Naive B cell (primary cell): ENCODE data around the gene PDE6G. TPM values are rescaled to one million over a fixed set of nuclear protein-coding genes. Genes with fewer than 3 reads are reported as not detected.
"Not testable (repeated sequence)": the region's sequence is repeated elsewhere in the genome, so short reads cannot be mapped to it uniquely, and the experiment has no call there.

ENCODE experiments used
- ATAC-seq, 2 donors: fragments of 150-1000 bp; cut with Tn5 transposase; 2 replicates each; pipeline ENCODE4 v1.10.0; 2021; ENCODE audit warnings: low read depth in 2 of 2, mild to moderate bottlenecking in 2 of 2, moderate library complexity in 2 of 2
- DNase-seq: peaks from one replicate; pipeline ENCODE4 v3.0.0; 2022
- H3K27ac Mint-ChIP-seq, 6 donors: one replicate each; pipeline ENCODE4 v1.8.0; 2020 to 2022; ENCODE audit warnings: mild to moderate bottlenecking in 6 of 6, mixed read lengths in 6 of 6, moderate library complexity in 5 of 6, inconsistent platforms in 2 of 6
- H3K27me3 Mint-ChIP-seq, 3 donors: one replicate each; pipeline ENCODE4 v1.8.0; 2021 to 2022; ENCODE audit warnings: mixed read lengths in 3 of 3, mild to moderate bottlenecking in 1 of 3
- H3K36me3 Mint-ChIP-seq, 2 donors: one replicate each; pipeline ENCODE4 v1.8.0; 2020 to 2022; ENCODE audit warnings: mixed read lengths in 2 of 2, inconsistent platforms in 1 of 2, mild to moderate bottlenecking in 1 of 2
- H3K4me1 Mint-ChIP-seq, 3 donors: one replicate each; pipeline ENCODE4 v1.8.0; 2020 to 2022; ENCODE audit warnings: mixed read lengths in 3 of 3, inconsistent platforms in 1 of 3, mild to moderate bottlenecking in 1 of 3, moderate library complexity in 1 of 3
- H3K4me3 Mint-ChIP-seq, 8 donors: one replicate each; pipeline ENCODE4 v1.8.0; 2020 to 2022; ENCODE audit warnings: mild to moderate bottlenecking in 8 of 8, mixed read lengths in 8 of 8, moderate library complexity in 8 of 8, inconsistent platforms in 2 of 8
- H3K9me3 Mint-ChIP-seq, 7 donors: one replicate each; pipeline ENCODE4 v1.8.0; 2020 to 2022; ENCODE audit warnings: mixed read lengths in 7 of 7, mild to moderate bottlenecking in 5 of 7, inconsistent platforms in 2 of 7, moderate library complexity in 1 of 7
- polyA plus RNA-seq, 6 donors: library from polyadenylated mRNA; unstranded; fragments of 300-500 nt; fragmentation: Illumina TruSeq; gene quantifications; one replicate each; pipeline ENCODE4 v1.2.3, GENCODE V29; 2021; ENCODE audit warnings: low read depth in 6 of 6

The PDE6G gene
- polyA plus RNA-seq, 6 donors from 2014 or later: 2.1 to 16.1 (median 5.1) TPM

GRCh38 chr17:81682565-81683207 lies 26.3 kb upstream of the PDE6G start:
- DNase-seq (no peak), ATAC-seq (no peak)
- Mint-ChIP-seq H3K27ac (peak overlapping the region in 4 of 6 donors; percentile 79 to 92 (median 87)), H3K4me1 (peaks cover 31 to 52% (median 31%) of the 10 kb centered on the region in 3 donors), H3K36me3 (peaks cover 0 to 7% of the 10 kb centered on the region in 2 donors), H3K27me3 (no peaks in the 10 kb centered on the region), H3K9me3 (no peaks in the 10 kb centered on the region), H3K4me3 (peak overlapping the region; percentile 90 to 99 (median 97))

- H3K4me1 Mint-ChIP-seq: peaks cover 21 to 47% (median 23%) of the 10 kb centered on the region in 3 donors
- no peaks in the 10 kb centered on the region for H3K9me3 Mint-ChIP-seq
- H3K36me3 Mint-ChIP-seq: peaks cover 0 to 7% of the 10 kb centered on the region in 2 donors
- no peak overlapping the region for H3K27ac Mint-ChIP-seq
- DNase-seq (no peak), ATAC-seq (no peak)
- H3K4me3 Mint-ChIP-seq: peak overlapping the region in 7 of 8 donors; percentile 15 to 97 (median 32)
- H3K27me3 Mint-ChIP-seq: no peaks in the 10 kb centered on the region
These were observed 25.3 kb upstream of the PDE6G start for GRCh38 chr17:81681672-81682071.

GRCh38 chr17:81680150-81680549 lies 23.8 kb upstream of the PDE6G start:
- no peak for DNase-seq
- Mint-ChIP-seq H3K4me1 (peaks cover 23 to 44% (median 23%) of the 10 kb centered on the region in 3 donors), H3K4me3 (peak overlapping the region in 1 of 8 donors; percentile 70), H3K27me3 (no peaks in the 10 kb centered on the region), H3K27ac (no peak overlapping the region), H3K9me3 (no peaks in the 10 kb centered on the region), H3K36me3 (peaks cover 0 to 7% of the 10 kb centered on the region in 2 donors)
- no peak for ATAC-seq

- Mint-ChIP-seq H3K9me3 (no peaks in the 10 kb centered on the region), H3K27me3 (no peaks in the 10 kb centered on the region), H3K27ac (peak overlapping the region in 1 of 6 donors; percentile 29), H3K4me3 (peak overlapping the region in 2 of 8 donors; percentile 12 to 43), H3K4me1 (peaks cover 6 to 28% (median 8%) of the 10 kb centered on the region in 3 donors), H3K36me3 (peaks cover 0 to 7% of the 10 kb centered on the region in 2 donors)
- no peak for DNase-seq
- no peak for ATAC-seq
These were observed 20.6 kb upstream of the PDE6G start for GRCh38 chr17:81676906-81677305.

GRCh38 chr17:81675515-81676221 lies 19.3 kb upstream of the PDE6G start:
- ATAC-seq, H3K27me3 Mint-ChIP-seq, H3K36me3 Mint-ChIP-seq, H3K9me3 Mint-ChIP-seq: not testable (repeated sequence)
- H3K4me1 Mint-ChIP-seq: peaks cover 6 to 16% (median 8%) of the 10 kb centered on the region in 3 donors
- peak overlapping the region in 1 of 6 donors; percentile 70 for H3K27ac Mint-ChIP-seq
- peak; percentile 25 for DNase-seq
- H3K4me3 Mint-ChIP-seq: peak overlapping the region in 1 of 8 donors; percentile 47

- Mint-ChIP-seq H3K4me1 (peaks cover 6 to 21% (median 8%) of the 10 kb centered on the region in 3 donors), H3K27ac (no peak overlapping the region), H3K4me3 (no peak overlapping the region), H3K36me3 (peaks cover 0 to 7% of the 10 kb centered on the region in 2 donors), H3K27me3 (no peaks in the 10 kb centered on the region), H3K9me3 (no peaks in the 10 kb centered on the region)
- DNase-seq (no peak), ATAC-seq (no peak)
These were observed 17.4 kb upstream of the PDE6G start for GRCh38 chr17:81673561-81674258.

GRCh38 chr17:81672954-81673353 lies 16.6 kb upstream of the PDE6G start:
- H3K36me3 Mint-ChIP-seq: peaks cover 0 to 7% of the 10 kb centered on the region in 2 donors
- H3K27ac Mint-ChIP-seq: no peak overlapping the region
- DNase-seq: no peak
- H3K4me1 Mint-ChIP-seq: peaks cover 11 to 29% (median 14%) of the 10 kb centered on the region in 3 donors
- no peak for ATAC-seq
- H3K9me3 Mint-ChIP-seq: no peaks in the 10 kb centered on the region
- no peak overlapping the region for H3K4me3 Mint-ChIP-seq
- no peaks in the 10 kb centered on the region for H3K27me3 Mint-ChIP-seq

- Mint-ChIP-seq H3K4me3 (no peak overlapping the region), H3K27me3 (no peaks in the 10 kb centered on the region), H3K36me3 (peaks cover 0 to 7% of the 10 kb centered on the region in 2 donors), H3K9me3 (no peaks in the 10 kb centered on the region), H3K27ac (no peak overlapping the region), H3K4me1 (peaks cover 16 to 31% (median 19%) of the 10 kb centered on the region in 3 donors)
- no peak for DNase-seq
- no peak for ATAC-seq
These were observed 16.2 kb upstream of the PDE6G start for GRCh38 chr17:81672504-81672903.

- no peaks in the 10 kb centered on the region for H3K9me3 Mint-ChIP-seq
- DNase-seq (no peak), ATAC-seq (no peak)
- H3K4me3 Mint-ChIP-seq: peak overlapping the region; percentile 54 to 98 (median 93)
- H3K27me3 Mint-ChIP-seq: no peaks in the 10 kb centered on the region
- H3K4me1 Mint-ChIP-seq: peaks cover 20 to 39% (median 26%) of the 10 kb centered on the region in 3 donors
- H3K27ac Mint-ChIP-seq: peak overlapping the region; percentile 44 to 89 (median 78)
- H3K36me3 Mint-ChIP-seq: peaks cover 0 to 7% of the 10 kb centered on the region in 2 donors
These were observed 11.4 kb upstream of the PDE6G start for GRCh38 chr17:81667754-81668153.

- H3K4me3 Mint-ChIP-seq: peak within 1 kb of the TSS; percentile 92 to 98 (median 96)
- H3K36me3 Mint-ChIP-seq: no peaks in the 10 kb centered on the region
- peak; percentile 90 for DNase-seq
- peak; percentile 98 for ATAC-seq
- H3K27me3 Mint-ChIP-seq: no peaks in the 10 kb centered on the region
- no peaks in the 10 kb centered on the region for H3K9me3 Mint-ChIP-seq
- H3K27ac Mint-ChIP-seq: peak within 1 kb of the TSS; percentile 92 to 98 (median 94)
- H3K4me1 Mint-ChIP-seq: peaks cover 20 to 39% (median 26%) of the 10 kb centered on the region in 3 donors
These were observed 10.2 kb upstream of the PDE6G start, which contains the start of the genes CCDC137 and OXLD1 for GRCh38 chr17:81666342-81667191. Gene CCDC137, plus strand, starts transcription at chr17:81666737. Its CDS starts 30 bp downstream, at chr17:81666767. Gene OXLD1, minus strand, starts transcription at chr17:81666605. Its CDS starts 28 bp downstream, at chr17:81666577.

- H3K36me3 Mint-ChIP-seq: no peaks in the 10 kb centered on the region
- peak overlapping the region in 4 of 6 donors; percentile 85 to 98 (median 94) for H3K27ac Mint-ChIP-seq
- no peaks in the 10 kb centered on the region for H3K9me3 Mint-ChIP-seq
- DNase-seq (no peak), ATAC-seq (no peak)
- peaks cover 20 to 39% (median 26%) of the 10 kb centered on the region in 3 donors for H3K4me1 Mint-ChIP-seq
- H3K27me3 Mint-ChIP-seq: no peaks in the 10 kb centered on the region
- H3K4me3 Mint-ChIP-seq: peak overlapping the region; percentile 92 to 98 (median 96)
These were observed 9.7 kb upstream of the PDE6G start for GRCh38 chr17:81666092-81666341.

GRCh38 chr17:81665205-81666091 lies 9.1 kb upstream of the PDE6G start:
- peaks cover 20 to 39% (median 26%) of the 10 kb centered on the region in 3 donors for H3K4me1 Mint-ChIP-seq
- ATAC-seq: no peak

More at GRCh38 chr17:81665205-81666091, 9.1 kb upstream of the PDE6G start:
- H3K4me3 Mint-ChIP-seq: peak overlapping the region; percentile 92 to 98 (median 96)
- no peak for DNase-seq
- H3K9me3 Mint-ChIP-seq: no peaks in the 10 kb centered on the region
- H3K36me3 Mint-ChIP-seq: no peaks in the 10 kb centered on the region
- H3K27ac Mint-ChIP-seq: peak overlapping the region in 4 of 6 donors; percentile 85 to 98 (median 94)
- no peaks in the 10 kb centered on the region for H3K27me3 Mint-ChIP-seq
